ENCODE results near the gene RHEB.
A peak's percentile ranks its signal among the peaks of the same experiment; 100 is the strongest.

Gene RHEB

DNA sequence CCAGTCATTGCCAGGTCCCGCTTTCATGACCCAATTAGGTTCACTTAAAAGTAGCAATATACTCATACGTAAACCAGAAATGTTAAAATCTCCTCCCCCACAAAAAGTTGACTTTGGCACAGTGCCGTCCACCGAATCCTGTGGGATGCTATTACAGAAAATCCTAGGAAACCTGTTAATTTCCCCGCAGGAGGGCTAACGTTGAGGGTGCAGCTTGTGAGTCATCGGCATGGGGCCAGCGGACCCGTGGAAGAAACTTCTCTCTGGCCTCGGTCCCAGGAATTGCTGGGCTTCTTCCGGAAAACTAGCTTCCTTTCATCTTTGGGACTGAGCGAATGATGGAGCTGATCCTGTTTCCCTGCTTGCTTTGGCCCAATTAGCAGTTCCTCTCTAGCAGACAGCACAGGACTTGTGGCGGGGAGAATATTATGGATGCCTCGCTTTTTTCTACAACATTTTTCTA, 93.2 kb downstream of the RHEB start:
- peak; percentile 85 for DNase-seq
- Histone ChIP-seq H3K27ac (peak overlapping the region; percentile 43), H3K27me3 (replicated peaks) (no peaks in the 10 kb centered on the region), H3K36me3 (replicated peaks) (no peaks in the 10 kb centered on the region), H3K4me3 (ENCODE audit: low read depth, low read length) (no peak overlapping the region)
- TF ChIP-seq, protein P1, sequence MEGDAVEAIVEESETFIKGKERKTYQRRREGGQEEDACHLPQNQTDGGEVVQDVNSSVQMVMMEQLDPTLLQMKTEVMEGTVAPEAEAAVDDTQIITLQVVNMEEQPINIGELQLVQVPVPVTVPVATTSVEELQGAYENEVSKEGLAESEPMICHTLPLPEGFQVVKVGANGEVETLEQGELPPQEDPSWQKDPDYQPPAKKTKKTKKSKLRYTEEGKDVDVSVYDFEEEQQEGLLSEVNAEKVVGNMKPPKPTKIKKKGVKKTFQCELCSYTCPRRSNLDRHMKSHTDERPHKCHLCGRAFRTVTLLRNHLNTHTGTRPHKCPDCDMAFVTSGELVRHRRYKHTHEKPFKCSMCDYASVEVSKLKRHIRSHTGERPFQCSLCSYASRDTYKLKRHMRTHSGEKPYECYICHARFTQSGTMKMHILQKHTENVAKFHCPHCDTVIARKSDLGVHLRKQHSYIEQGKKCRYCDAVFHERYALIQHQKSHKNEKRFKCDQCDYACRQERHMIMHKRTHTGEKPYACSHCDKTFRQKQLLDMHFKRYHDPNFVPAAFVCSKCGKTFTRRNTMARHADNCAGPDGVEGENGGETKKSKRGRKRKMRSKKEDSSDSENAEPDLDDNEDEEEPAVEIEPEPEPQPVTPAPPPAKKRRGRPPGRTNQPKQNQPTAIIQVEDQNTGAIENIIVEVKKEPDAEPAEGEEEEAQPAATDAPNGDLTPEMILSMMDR (IDR thresholded peaks at IDR 0.05; ENCODE audit: low read depth, low read length, missing control alignments): no peak
- in situ Hi-C loops (cut with HindIII; ENCODE audit: low pct_ligation_motif_present, low sequenced_read_pairs): no loop called here

DNA sequence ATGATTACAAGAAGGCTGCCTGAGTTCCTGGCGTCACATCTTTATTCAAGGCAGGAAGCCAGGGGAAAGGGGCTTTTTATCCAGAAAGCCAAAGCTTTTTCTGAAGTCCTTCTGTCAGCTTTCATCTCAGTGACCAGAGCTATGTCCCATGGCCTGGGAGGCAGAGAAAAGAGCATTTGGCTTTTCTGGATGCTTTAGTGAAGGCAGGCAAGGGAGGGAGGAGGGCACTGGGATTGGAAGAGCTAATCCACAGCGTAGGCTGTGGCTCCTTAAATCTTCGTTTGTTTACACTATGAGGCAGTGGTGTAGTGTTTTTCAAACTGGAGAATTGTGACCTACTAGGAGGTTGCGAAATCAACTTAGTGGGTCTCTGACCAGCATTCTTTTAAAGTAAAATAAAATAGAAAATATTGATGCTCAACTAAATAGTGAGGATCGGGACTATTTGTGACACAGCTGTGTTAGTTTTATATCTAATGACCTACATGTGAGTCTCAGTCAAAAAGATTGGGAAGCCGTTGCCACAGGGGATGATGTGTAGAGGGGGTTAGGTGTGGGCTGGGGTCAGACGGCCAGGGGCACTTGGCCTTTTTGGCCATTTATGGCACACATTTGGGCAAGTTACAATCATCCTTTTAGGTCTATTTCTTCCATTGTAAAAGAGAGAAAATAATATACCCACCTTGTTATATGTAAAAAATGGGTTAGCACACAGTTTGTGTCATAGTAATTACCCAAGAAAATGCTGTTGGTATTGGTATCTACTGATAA, 93.8 kb downstream of the RHEB start:
- TF ChIP-seq, protein P1 (IDR thresholded peaks at IDR 0.05; ENCODE audit: low read depth, low read length, missing control alignments): no peak

DNA sequence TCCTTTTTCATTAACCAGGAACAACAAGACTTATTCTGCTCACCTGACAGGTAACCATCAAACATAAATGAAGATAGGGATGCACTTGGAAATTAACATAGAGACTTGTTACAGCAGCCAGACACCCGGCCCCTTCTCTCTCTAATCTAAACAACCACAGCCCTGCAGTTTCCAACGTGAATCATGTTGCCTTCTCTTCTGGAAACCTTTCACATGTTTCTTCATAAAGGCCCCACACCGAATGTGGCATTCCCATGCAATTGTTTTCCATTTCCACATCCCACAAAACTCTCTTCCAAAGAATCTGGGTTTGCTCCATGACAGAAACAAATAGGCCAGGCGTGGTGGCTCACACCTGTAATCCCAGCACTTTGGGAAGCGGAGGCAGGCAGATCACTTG, 94.9 kb downstream of the RHEB start:
- TF ChIP-seq, protein P1 (IDR thresholded peaks at IDR 0.05; ENCODE audit: low read depth, low read length, missing control alignments): no peak
- no peak overlapping the region for H3K27ac ChIP-seq
- in situ Hi-C loops (cut with HindIII; ENCODE audit: low pct_ligation_motif_present, low sequenced_read_pairs): no loop called here
- no peak overlapping the region for H3K4me3 ChIP-seq (ENCODE audit: low read depth, low read length)
- no peaks in the 10 kb centered on the region for H3K36me3 ChIP-seq (replicated peaks)
- DNase-seq: no peak
- H3K27me3 ChIP-seq (replicated peaks): no peaks in the 10 kb centered on the region

More for the DNA sequence above, 93.8 kb downstream of the RHEB start:
- peak; percentile 60 for DNase-seq
- Histone ChIP-seq H3K27ac (peak overlapping the region; percentile 43), H3K4me3 (ENCODE audit: low read depth, low read length) (no peak overlapping the region), H3K36me3 (replicated peaks) (no peaks in the 10 kb centered on the region), H3K27me3 (replicated peaks) (no peaks in the 10 kb centered on the region)
- in situ Hi-C loops (cut with HindIII; ENCODE audit: low pct_ligation_motif_present, low sequenced_read_pairs): no loop called here

DNA sequence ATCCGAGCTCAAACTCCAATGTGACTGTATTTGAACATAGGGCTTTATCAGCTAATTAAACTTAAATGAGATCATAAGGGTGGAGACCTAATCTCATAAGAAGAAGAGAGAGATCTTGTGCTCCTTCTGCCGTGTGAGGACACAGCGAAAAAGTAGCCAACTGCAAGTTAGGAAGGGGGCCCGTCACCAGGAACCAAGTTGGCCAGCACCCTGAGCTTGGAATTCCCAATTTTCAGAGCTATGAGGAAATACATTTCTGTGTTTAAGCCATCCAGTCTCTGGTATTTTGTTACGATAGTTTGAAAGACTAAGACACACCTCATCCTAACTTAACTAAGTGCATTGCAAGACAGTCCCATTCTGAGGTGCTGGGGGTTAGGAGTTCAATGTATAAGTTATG, 95.8 kb downstream of the RHEB start:
- no peak for DNase-seq
- H3K4me3 ChIP-seq (ENCODE audit: low read depth, low read length): no peak overlapping the region
- H3K27ac ChIP-seq: no peak overlapping the region
- in situ Hi-C loops (cut with HindIII; ENCODE audit: low pct_ligation_motif_present, low sequenced_read_pairs): no loop called here
- TF ChIP-seq, protein P1 (IDR thresholded peaks at IDR 0.05; ENCODE audit: low read depth, low read length, missing control alignments): no peak
- no peaks in the 10 kb centered on the region for H3K36me3 ChIP-seq (replicated peaks)
- no peaks in the 10 kb centered on the region for H3K27me3 ChIP-seq (replicated peaks)

DNA sequence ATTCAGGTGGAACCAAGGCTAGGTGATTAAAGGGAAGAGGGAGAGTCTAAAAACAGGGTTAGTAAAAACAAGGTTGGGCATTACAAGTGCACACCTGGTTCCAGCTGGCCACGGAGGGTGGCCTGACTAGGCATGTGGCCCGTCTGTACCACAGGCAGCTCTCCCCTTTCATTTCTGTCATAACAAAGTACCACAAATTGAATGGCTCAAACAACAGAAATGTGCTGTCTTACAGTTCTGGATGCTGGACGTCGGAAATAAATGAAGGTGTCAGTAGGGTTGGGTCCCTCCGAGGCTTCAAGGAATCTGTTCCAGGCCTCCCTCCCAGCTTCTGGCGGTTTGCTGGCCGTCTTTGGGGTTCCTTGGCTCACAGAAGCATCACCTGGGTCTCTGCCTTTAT, 96.5 kb downstream of the RHEB start:
- no peaks in the 10 kb centered on the region for H3K27me3 ChIP-seq (replicated peaks)
- TF ChIP-seq, protein P1 (IDR thresholded peaks at IDR 0.05; ENCODE audit: low read depth, low read length, missing control alignments): no peak
- no peak for DNase-seq
- no peak overlapping the region for H3K4me3 ChIP-seq (ENCODE audit: low read depth, low read length)
- in situ Hi-C loops (cut with HindIII; ENCODE audit: low pct_ligation_motif_present, low sequenced_read_pairs): no loop called here
- no peak overlapping the region for H3K27ac ChIP-seq
- no peaks in the 10 kb centered on the region for H3K36me3 ChIP-seq (replicated peaks)

DNA sequence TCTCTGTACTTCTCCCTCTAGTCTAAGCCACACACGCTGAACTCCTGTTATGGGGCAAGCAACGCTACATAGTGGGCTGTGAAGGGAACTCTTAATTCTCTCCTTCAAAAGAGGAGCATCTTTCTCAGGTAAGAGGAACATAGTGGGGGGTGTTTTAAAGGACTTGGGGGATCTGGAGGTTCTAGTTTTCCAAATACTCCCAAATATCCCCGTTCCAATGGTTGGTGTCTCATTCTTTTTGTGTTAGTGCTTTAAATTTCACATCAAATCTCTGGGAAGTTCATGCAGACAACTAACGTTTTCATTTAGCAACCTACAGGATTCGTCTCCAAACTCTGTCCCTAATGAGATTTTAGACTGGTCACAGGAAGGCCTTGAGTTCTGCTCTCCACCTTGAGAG, 97.5 kb downstream of the RHEB start:
- H3K4me3 ChIP-seq (ENCODE audit: low read depth, low read length): no peak overlapping the region
- in situ Hi-C loops (cut with HindIII; ENCODE audit: low pct_ligation_motif_present, low sequenced_read_pairs): no loop called here

More for the DNA sequence above, 97.5 kb downstream of the RHEB start:
- H3K27me3 ChIP-seq (replicated peaks): no peaks in the 10 kb centered on the region
- TF ChIP-seq, protein P1 (IDR thresholded peaks at IDR 0.05; ENCODE audit: low read depth, low read length, missing control alignments): no peak
- H3K27ac ChIP-seq: no peak overlapping the region
- DNase-seq: no peak
- no peaks in the 10 kb centered on the region for H3K36me3 ChIP-seq (replicated peaks)
